ENCODE measurements around the gene TBC1D22B. TPM values are rescaled to one million over a fixed set of nuclear protein-coding genes. Genes with fewer than 3 reads are reported as not detected.

Gene TBC1D22B
- total and polyA plus RNA-seq, 9 of the 15 experiments (the other 6 are each of a cell fraction or from before 2014, with no cell fraction given) = 4.8 to 24.2 (median 13.5) TPM

GRCh38 chr6:37315157-37315515 lies 57.6 kb downstream of the TBC1D22B start (continued):
- TF ChIP-seq GTF2A2 (tag; IDR thresholded peaks at IDR 0.05) (no peak), ZNF583 (CRISPR knock-in tag; IDR thresholded peaks at IDR 0.05) (no peak), USF2 (CRISPR knock-in tag; IDR thresholded peaks at IDR 0.05) (no peak), SLC30A9 (CRISPR knock-in tag; IDR thresholded peaks at IDR 0.05) (no peak), RAD51 (IDR thresholded peaks at IDR 0.05; ENCODE audit: borderline replicate concordance, low read depth) (no peak)
- TF ChIP-seq, protein P1, sequence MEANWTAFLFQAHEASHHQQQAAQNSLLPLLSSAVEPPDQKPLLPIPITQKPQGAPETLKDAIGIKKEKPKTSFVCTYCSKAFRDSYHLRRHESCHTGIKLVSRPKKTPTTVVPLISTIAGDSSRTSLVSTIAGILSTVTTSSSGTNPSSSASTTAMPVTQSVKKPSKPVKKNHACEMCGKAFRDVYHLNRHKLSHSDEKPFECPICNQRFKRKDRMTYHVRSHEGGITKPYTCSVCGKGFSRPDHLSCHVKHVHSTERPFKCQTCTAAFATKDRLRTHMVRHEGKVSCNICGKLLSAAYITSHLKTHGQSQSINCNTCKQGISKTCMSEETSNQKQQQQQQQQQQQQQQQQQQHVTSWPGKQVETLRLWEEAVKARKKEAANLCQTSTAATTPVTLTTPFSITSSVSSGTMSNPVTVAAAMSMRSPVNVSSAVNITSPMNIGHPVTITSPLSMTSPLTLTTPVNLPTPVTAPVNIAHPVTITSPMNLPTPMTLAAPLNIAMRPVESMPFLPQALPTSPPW (CRISPR knock-in tag; IDR thresholded peaks at IDR 0.05) = peak; percentile 9; the same call in 1 of the 2 replicates

- H3K36me3 ChIP-seq (ENCODE audit: control insufficient read depth, insufficient read depth, low read length) = peaks cover 83% of the 10 kb centered on the region
- CTCF ChIA-PET (ENCODE audit: low intra/inter-chr PET ratio) = interaction anchor here (2.3 kb wide), 1 partner anchor 295 kb away, joined by 19 read pairs; no protein-coding TSS in a partner anchor
Observed at GRCh38 chr6:37316071-37316470, 58.5 kb downstream of the TBC1D22B start.

More at GRCh38 chr6:37316071-37316470, 58.5 kb downstream of the TBC1D22B start:
- 93% methylated on average over 7 of the region's 7 CpGs for WGBS (ENCODE audit: insufficient coverage, low coverage, missing lambda C conversion rate)
- H3K27ac ChIP-seq (ENCODE audit: extremely low read depth, low read depth, low read length) = no peak overlapping the region
- H3K27me3 ChIP-seq (ENCODE audit: control insufficient read depth in 2 of 2, insufficient read depth in 2 of 2, low read length in 2 of 2) = no peaks in the 10 kb centered on the region
- intact Hi-C loops (cut with micrococcal nuclease) (no loop called here), in situ Hi-C loops (cut with MboI) (loop anchor here (5.0 kb wide), 1 partner anchor 294 kb away; no protein-coding TSS in a partner anchor)
- H3K4me1 ChIP-seq (replicated peaks in 1 of 2; ENCODE audit: control insufficient read depth in 2 of 2, insufficient read depth in 2 of 2, low read length in 2 of 2) = peaks cover 21 to 29% of the 10 kb centered on the region in 2 experiments
- ATAC-seq (no peak), FAIRE-seq (no peak), DNase-seq (ENCODE audit: extremely low read depth in 1 of 4, low spot score in 3 of 4) (no peak)
- H3K4me3 ChIP-seq = no peak overlapping the region
- POLR2A ChIA-PET = interaction anchor here (0.7 to 1.1 kb wide), 3 partner anchors 9 to 127 kb away, joined by 3 to 4 read pairs (median 3); no protein-coding TSS in a partner anchor
- no peak overlapping the region for H2AFZ ChIP-seq (ENCODE audit: low read depth, low read length)
- peaks cover 5% of the 10 kb centered on the region for H3K9me1 ChIP-seq (ENCODE audit: control insufficient read depth, insufficient read depth, low read length)
- no peaks in the 10 kb centered on the region for H3K9me3 ChIP-seq (replicated peaks; ENCODE audit: control insufficient read depth, insufficient read depth, low read depth, low read length)
- no peaks in the 10 kb centered on the region; the same call in 1 of the 2 replicates for H4K20me1 ChIP-seq (replicated peaks; ENCODE audit: control insufficient read depth, insufficient read depth, low read length)
- no TSS peak for BruUV-seq (replicated peaks)
- TF ChIP-seq ZNF696 (CRISPR knock-in tag; conservative IDR thresholded peaks at IDR 0.05) = no peak
- no peak overlapping the region for H3K4me2 ChIP-seq (ENCODE audit: insufficient read depth, low read length)
- H3K79me2 ChIP-seq (ENCODE audit: control insufficient read depth, insufficient read depth, low read length) = no peaks in the 10 kb centered on the region
- H3K9ac ChIP-seq (ENCODE audit: insufficient read depth in 1 of 2, low read depth in 2 of 2, low read length in 2 of 2) = no peak overlapping the region
